ENCODE measurements around the gene BABAM2.

Gene BABAM2

DNA sequence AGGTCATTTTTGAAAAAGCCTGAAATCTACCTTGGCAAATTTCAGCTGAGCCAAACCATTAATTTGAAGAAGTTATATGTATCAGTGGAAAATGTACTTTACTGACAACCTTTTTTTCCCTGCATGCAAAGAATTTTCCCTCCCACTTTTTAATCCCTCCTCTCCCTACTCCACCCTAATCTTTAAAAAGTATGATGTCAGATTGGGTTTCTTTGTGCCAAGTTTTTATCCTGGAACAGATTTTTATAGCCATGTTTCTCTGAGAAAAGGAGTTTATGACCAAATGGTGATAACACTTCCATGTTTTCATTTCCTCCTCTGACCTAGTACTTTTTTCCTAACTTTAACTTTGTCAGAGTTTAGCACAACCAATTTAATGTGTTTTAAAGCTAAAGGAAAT lies 251.9 kb downstream of the BABAM2 start:
- H3K4me1 ChIP-seq (ENCODE audit: control insufficient read depth, insufficient read depth, low read length): no peaks in the 10 kb centered on the region
- no peaks in the 10 kb centered on the region for H3K36me3 ChIP-seq (ENCODE audit: control insufficient read depth, insufficient read depth, low read length)
- no peak overlapping the region for H3K4me3 ChIP-seq (ENCODE audit: low read depth, low read length)
- no peaks in the 10 kb centered on the region for H3K9me3 ChIP-seq (ENCODE audit: control insufficient read depth, insufficient read depth, low read depth, low read length)
- H3K27ac ChIP-seq (ENCODE audit: low read depth, low read length): no peak overlapping the region
- no peak overlapping the region for H3K9ac ChIP-seq (ENCODE audit: low read length)
- H3K27me3 ChIP-seq (ENCODE audit: control insufficient read depth, insufficient read depth, low read length): no peaks in the 10 kb centered on the region

- Histone ChIP-seq H3K9ac (ENCODE audit: low read length) (no peak overlapping the region), H3K27ac (ENCODE audit: low read depth, low read length) (no peak overlapping the region), H3K36me3 (ENCODE audit: control insufficient read depth, insufficient read depth, low read length) (no peaks in the 10 kb centered on the region), H3K9me3 (ENCODE audit: control insufficient read depth, insufficient read depth, low read depth, low read length) (no peaks in the 10 kb centered on the region), H3K4me3 (ENCODE audit: low read depth, low read length) (no peak overlapping the region), H3K27me3 (ENCODE audit: control insufficient read depth, insufficient read depth, low read length) (no peaks in the 10 kb centered on the region), H3K4me1 (ENCODE audit: control insufficient read depth, insufficient read depth, low read length) (no peaks in the 10 kb centered on the region)
Observed at GRCh38 chr2:28148000-28148399, 257.5 kb downstream of the BABAM2 start.

DNA sequence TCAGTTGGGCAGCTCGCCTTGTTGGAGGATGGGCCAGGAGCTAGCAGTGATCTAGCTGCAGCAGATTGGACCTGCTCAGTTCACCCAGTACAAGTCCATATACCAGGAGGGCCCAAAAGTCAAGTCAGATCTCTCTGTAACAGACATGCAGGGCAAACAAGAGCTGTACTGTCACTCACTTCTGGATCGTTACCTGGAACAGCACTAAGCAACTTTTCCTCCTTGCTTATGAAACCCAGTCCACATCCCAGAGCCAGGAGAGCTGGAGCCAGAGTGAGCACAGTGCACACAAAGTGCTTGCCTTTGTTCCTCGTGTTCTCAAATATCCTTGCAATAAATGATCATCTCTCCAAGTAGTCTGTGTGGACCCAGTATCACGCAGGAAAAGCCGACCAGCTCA lies 258.0 kb downstream of the BABAM2 start:
- Histone ChIP-seq H3K9me3 (ENCODE audit: control insufficient read depth, insufficient read depth, low read depth, low read length) (no peaks in the 10 kb centered on the region), H3K36me3 (ENCODE audit: control insufficient read depth, insufficient read depth, low read length) (no peaks in the 10 kb centered on the region), H3K4me1 (ENCODE audit: control insufficient read depth, insufficient read depth, low read length) (no peaks in the 10 kb centered on the region), H3K27me3 (ENCODE audit: control insufficient read depth, insufficient read depth, low read length) (no peaks in the 10 kb centered on the region), H3K9ac (ENCODE audit: low read length) (no peak overlapping the region), H3K27ac (ENCODE audit: low read depth, low read length) (no peak overlapping the region), H3K4me3 (ENCODE audit: low read depth, low read length) (no peak overlapping the region)

DNA sequence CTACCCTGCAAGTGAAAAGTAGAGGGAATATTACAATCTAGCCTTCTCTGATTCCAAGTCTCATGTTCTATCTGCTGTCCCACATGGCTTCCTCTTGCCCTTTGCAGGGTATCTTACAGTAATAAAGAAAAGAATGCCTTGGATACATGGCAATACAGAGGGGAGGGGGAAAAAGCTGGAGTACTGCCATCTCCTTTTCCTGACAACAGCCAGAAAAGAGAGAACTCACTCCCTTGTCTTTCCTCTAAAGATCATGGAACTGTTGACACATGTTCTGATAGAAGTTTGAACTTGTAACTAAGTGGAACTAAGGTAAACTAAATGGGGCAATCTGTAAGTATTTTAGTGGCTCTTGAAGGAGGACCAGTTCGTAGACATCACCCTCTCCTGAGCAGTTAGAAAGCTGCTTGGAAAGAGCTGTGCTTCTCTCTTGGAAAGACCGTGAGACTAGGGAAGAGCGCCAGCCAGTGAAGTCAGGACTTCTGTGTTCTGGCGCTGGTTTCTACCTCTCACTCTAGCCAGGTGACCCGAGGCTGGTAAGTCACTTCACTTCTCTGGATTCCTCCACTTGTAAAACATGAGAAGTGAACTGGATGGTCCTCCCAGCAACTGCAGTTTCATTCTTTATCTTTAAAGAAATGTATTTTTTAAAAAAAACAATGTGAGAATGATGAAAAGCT lies 259.8 kb downstream of the BABAM2 start:
- H3K4me1 ChIP-seq (ENCODE audit: control insufficient read depth, insufficient read depth, low read length): no peaks in the 10 kb centered on the region
- no peak overlapping the region for H3K27ac ChIP-seq (ENCODE audit: low read depth, low read length)
- no peak overlapping the region for H3K9ac ChIP-seq (ENCODE audit: low read length)
- no peaks in the 10 kb centered on the region for H3K36me3 ChIP-seq (ENCODE audit: control insufficient read depth, insufficient read depth, low read length)
- no peaks in the 10 kb centered on the region for H3K27me3 ChIP-seq (ENCODE audit: control insufficient read depth, insufficient read depth, low read length)
- no peak overlapping the region for H3K4me3 ChIP-seq (ENCODE audit: low read depth, low read length)
- no peaks in the 10 kb centered on the region; the same call in 1 of the 2 replicates for H3K9me3 ChIP-seq (ENCODE audit: control insufficient read depth, insufficient read depth, low read depth, low read length)

GRCh38 chr2:28150994-28151393 lies 260.5 kb downstream of the BABAM2 start:
- H3K9ac ChIP-seq (ENCODE audit: low read length): no peak overlapping the region

DNA sequence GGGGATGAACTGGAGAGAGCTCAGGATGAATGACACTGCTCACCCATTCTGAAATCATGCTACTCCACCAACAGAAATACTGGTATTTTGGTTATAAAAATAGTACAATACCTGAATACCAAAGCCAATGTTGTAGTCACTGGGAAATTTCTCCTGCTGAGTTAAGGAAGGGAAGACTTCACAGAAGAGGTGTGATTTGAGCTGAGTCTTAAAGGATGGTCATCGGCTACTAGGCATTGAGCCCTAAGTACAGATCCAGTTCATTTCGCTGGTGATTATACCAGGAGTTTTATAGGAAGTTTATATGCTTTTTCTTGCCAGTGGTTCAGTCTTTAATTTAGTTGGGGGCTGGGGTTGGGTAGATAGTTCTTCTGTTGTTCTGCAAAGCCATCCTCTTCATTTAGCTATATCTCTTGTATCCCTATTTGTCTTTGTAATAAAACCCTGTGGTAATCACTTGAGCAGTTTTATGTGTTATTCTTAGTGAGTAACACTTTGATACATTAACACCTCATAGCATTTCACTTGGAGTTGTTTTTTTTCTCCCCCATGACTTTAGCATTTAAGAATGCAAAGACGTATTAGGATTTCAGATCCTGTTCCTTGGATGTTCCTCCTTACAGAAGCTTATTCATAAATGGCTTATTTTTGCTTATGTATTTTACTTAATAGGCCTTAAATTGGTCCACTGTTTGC lies 262.2 kb downstream of the BABAM2 start:
- no peaks in the 10 kb centered on the region for H3K36me3 ChIP-seq (ENCODE audit: control insufficient read depth, insufficient read depth, low read length)
- no peak overlapping the region for H3K27ac ChIP-seq (ENCODE audit: low read depth, low read length)
- no peaks in the 10 kb centered on the region for H3K4me1 ChIP-seq (ENCODE audit: control insufficient read depth, insufficient read depth, low read length)
- no peaks in the 10 kb centered on the region for H3K27me3 ChIP-seq (ENCODE audit: control insufficient read depth, insufficient read depth, low read length)
- no peak overlapping the region for H3K9ac ChIP-seq (ENCODE audit: low read length)
- H3K4me3 ChIP-seq (ENCODE audit: low read depth, low read length): no peak overlapping the region
- peaks cover 6% of the 10 kb centered on the region; the same call in 1 of the 2 replicates for H3K9me3 ChIP-seq (ENCODE audit: control insufficient read depth, insufficient read depth, low read depth, low read length)

More at GRCh38 chr2:28150994-28151393, 260.5 kb downstream of the BABAM2 start:
- Histone ChIP-seq H3K9me3 (ENCODE audit: control insufficient read depth, insufficient read depth, low read depth, low read length) (peaks cover 4% of the 10 kb centered on the region; the same call in 1 of the 2 replicates), H3K4me1 (ENCODE audit: control insufficient read depth, insufficient read depth, low read length) (no peaks in the 10 kb centered on the region), H3K4me3 (ENCODE audit: low read depth, low read length) (no peak overlapping the region), H3K27ac (ENCODE audit: low read depth, low read length) (no peak overlapping the region), H3K27me3 (ENCODE audit: control insufficient read depth, insufficient read depth, low read length) (no peaks in the 10 kb centered on the region), H3K36me3 (ENCODE audit: control insufficient read depth, insufficient read depth, low read length) (no peaks in the 10 kb centered on the region)

GRCh38 chr2:28153851-28154250 lies 263.3 kb downstream of the BABAM2 start:
- H3K36me3 ChIP-seq (ENCODE audit: control insufficient read depth, insufficient read depth, low read length): no peaks in the 10 kb centered on the region
- no peak overlapping the region for H3K4me3 ChIP-seq (ENCODE audit: low read depth, low read length)
- H3K27ac ChIP-seq (ENCODE audit: low read depth, low read length): no peak overlapping the region
- H3K9ac ChIP-seq (ENCODE audit: low read length): no peak overlapping the region
- H3K9me3 ChIP-seq (ENCODE audit: control insufficient read depth, insufficient read depth, low read depth, low read length): peaks cover 6% of the 10 kb centered on the region; the same call in 1 of the 2 replicates
- H3K27me3 ChIP-seq (ENCODE audit: control insufficient read depth, insufficient read depth, low read length): no peaks in the 10 kb centered on the region
- H3K4me1 ChIP-seq (ENCODE audit: control insufficient read depth, insufficient read depth, low read length): no peaks in the 10 kb centered on the region

- no peak overlapping the region for H3K4me3 ChIP-seq (ENCODE audit: low read depth, low read length)
- H3K27ac ChIP-seq (ENCODE audit: low read depth, low read length): no peak overlapping the region
- no peaks in the 10 kb centered on the region for H3K4me1 ChIP-seq (ENCODE audit: control insufficient read depth, insufficient read depth, low read length)
- H3K36me3 ChIP-seq (ENCODE audit: control insufficient read depth, insufficient read depth, low read length): no peaks in the 10 kb centered on the region
- H3K27me3 ChIP-seq (ENCODE audit: control insufficient read depth, insufficient read depth, low read length): no peaks in the 10 kb centered on the region
- H3K9ac ChIP-seq (ENCODE audit: low read length): no peak overlapping the region
- H3K9me3 ChIP-seq (ENCODE audit: control insufficient read depth, insufficient read depth, low read depth, low read length): peaks cover 6% of the 10 kb centered on the region; the same call in 1 of the 2 replicates
Observed at GRCh38 chr2:28155086-28155485, 264.6 kb downstream of the BABAM2 start.

DNA sequence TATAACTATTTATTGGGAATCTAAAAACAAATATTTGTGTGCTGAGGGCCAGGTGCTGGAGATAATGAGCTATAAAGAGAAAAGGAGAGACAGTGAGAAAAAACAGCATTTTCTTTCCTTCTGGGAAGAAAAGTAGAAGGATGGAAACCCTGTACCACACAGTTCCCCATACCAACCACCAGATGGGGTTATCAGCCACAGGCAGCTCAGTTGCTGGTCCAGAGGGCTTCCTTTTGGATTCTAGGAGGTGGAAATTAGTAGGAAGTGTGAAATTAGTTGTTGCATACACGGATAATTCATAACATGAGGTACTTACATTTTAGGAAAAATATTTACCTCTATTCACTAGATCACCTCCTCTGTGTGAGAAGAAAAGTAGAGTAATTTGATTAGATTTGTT lies 265.1 kb downstream of the BABAM2 start:
- Histone ChIP-seq H3K9me3 (ENCODE audit: control insufficient read depth, insufficient read depth, low read depth, low read length) (peaks cover 6% of the 10 kb centered on the region; the same call in 1 of the 2 replicates), H3K4me3 (ENCODE audit: low read depth, low read length) (no peak overlapping the region), H3K27ac (ENCODE audit: low read depth, low read length) (no peak overlapping the region), H3K4me1 (ENCODE audit: control insufficient read depth, insufficient read depth, low read length) (no peaks in the 10 kb centered on the region), H3K9ac (ENCODE audit: low read length) (no peak overlapping the region), H3K36me3 (ENCODE audit: control insufficient read depth, insufficient read depth, low read length) (no peaks in the 10 kb centered on the region), H3K27me3 (ENCODE audit: control insufficient read depth, insufficient read depth, low read length) (no peaks in the 10 kb centered on the region)

GRCh38 chr2:28158791-28159190 lies 268.3 kb downstream of the BABAM2 start:
- Histone ChIP-seq H3K9me3 (ENCODE audit: control insufficient read depth, insufficient read depth, low read depth, low read length) (peaks cover 6% of the 10 kb centered on the region; the same call in 1 of the 2 replicates), H3K27ac (ENCODE audit: low read depth, low read length) (no peak overlapping the region), H3K36me3 (ENCODE audit: control insufficient read depth, insufficient read depth, low read length) (no peaks in the 10 kb centered on the region), H3K4me1 (ENCODE audit: control insufficient read depth, insufficient read depth, low read length) (peaks cover 7% of the 10 kb centered on the region; the same call in 1 of the 2 replicates), H3K4me3 (ENCODE audit: low read depth, low read length) (no peak overlapping the region), H3K27me3 (ENCODE audit: control insufficient read depth, insufficient read depth, low read length) (no peaks in the 10 kb centered on the region), H3K9ac (ENCODE audit: low read length) (no peak overlapping the region)

DNA sequence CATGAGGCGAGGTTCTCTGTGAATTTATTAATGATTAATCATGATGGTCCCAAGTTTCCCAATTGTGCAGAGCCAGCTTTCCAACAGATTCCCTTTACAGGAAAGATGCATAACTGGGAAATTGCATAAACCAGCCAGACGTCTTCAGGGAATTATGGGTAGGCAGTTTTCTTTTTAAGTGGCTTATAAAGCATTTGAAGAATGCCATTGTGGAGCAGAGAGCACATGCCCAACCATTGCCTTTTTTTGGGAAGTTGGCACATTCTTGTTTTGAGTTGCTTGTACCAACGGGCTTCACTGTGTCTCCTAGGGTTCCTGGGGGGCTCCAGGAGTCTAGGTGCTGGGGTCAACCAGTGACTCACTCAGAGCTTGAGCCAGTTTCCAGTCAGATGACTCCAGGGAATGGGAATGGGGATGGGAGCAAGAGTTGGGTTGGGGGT lies 270.5 kb downstream of the BABAM2 start:
- Histone ChIP-seq H3K9me3 (ENCODE audit: control insufficient read depth, insufficient read depth, low read depth, low read length) (peaks cover 2% of the 10 kb centered on the region; the same call in 1 of the 2 replicates), H3K36me3 (ENCODE audit: control insufficient read depth, insufficient read depth, low read length) (no peaks in the 10 kb centered on the region), H3K27ac (ENCODE audit: low read depth, low read length) (no peak overlapping the region), H3K27me3 (ENCODE audit: control insufficient read depth, insufficient read depth, low read length) (no peaks in the 10 kb centered on the region), H3K4me1 (ENCODE audit: control insufficient read depth, insufficient read depth, low read length) (peaks cover 7% of the 10 kb centered on the region; the same call in 1 of the 2 replicates), H3K4me3 (ENCODE audit: low read depth, low read length) (no peak overlapping the region), H3K9ac (ENCODE audit: low read length) (no peak overlapping the region)

Measured in HUES6 (cell line).